DMS114 treated with DMSO at 0.1 percent for 48 hours (cell line): Measurements from ENCODE around the gene OR1J4.

ENCODE experiments used
- DNase-seq: peaks from one replicate; lab custom pipeline; 2025; ENCODE audit not compliant: unreplicated experiment; lab: John Stamatoyannopoulos, UW

OR1J4 gene

DNA sequence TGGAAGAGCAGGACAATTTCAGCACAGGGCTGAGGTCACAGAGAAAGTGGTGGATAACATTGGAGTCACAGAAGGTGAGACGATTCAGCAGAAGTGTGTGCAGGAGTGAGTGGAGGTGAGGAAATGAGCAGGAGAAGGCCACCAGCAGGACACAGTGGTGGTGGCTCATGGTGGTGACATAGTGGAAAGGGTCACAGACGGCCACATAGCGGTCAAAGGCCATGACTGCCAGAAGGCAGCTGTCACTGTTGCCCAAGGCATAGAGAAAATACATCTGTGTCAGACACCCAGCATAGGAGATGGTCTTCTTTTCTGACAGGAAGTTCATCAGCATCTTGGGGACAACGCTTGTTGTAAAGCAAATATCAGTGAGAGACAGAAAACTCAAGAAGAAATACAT lies 49.0 kb downstream of the OR1J4 start:
- no peak for DNase-seq
